C4-2B (cell line): ENCODE data around the gene OTOA.

Experiments used
- H3K27ac ChIP-seq: fragments of 450-650 bp; 2 replicates; pipeline ENCODE4 v1.5.1; 2017
- ZFX ChIP-seq: fragments of 450-650 bp; IDR thresholded peaks from 2 replicates; pipeline ENCODE4 v1.6.1; 2017
- TF ChIP-seq, protein P1 (sequence below): fragments of 450-650 bp; conservative IDR thresholded peaks from 2 replicates; pipeline ENCODE4 v1.5.1; 2017; ENCODE audit warnings: mild to moderate bottlenecking

OTOA gene

DNA sequence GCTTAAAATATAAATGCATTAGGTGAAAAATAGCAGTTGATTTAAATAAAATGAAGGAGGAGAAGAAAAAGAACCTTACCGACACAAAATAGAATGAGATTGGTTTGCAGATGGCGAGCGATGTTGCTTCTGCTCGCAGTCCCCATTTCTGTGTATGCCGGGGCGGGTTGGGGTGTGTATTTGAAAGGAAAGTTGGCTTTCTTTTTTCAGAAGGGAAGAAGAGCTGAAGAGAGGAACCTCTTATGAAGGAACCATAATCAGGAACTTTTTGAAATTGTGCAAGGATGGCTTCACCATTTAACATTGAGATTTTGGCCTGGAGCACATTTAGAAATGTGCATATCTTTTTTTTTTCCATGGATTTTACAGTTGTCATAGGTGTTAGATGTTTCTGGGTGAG is 11.3 kb upstream of the OTOA start, which contains the start of gene IGSF6:
Gene IGSF6 (minus strand): TSS at position 156 of the 400 bp plus-strand sequence. CDS start 10 bp downstream, at position 146.
- H3K27ac ChIP-seq, result no peak within 1 kb of the TSS

GRCh38 chr16:21653571-21653970 is 10.2 kb upstream of the OTOA start:
- TF ChIP-seq, protein P1, sequence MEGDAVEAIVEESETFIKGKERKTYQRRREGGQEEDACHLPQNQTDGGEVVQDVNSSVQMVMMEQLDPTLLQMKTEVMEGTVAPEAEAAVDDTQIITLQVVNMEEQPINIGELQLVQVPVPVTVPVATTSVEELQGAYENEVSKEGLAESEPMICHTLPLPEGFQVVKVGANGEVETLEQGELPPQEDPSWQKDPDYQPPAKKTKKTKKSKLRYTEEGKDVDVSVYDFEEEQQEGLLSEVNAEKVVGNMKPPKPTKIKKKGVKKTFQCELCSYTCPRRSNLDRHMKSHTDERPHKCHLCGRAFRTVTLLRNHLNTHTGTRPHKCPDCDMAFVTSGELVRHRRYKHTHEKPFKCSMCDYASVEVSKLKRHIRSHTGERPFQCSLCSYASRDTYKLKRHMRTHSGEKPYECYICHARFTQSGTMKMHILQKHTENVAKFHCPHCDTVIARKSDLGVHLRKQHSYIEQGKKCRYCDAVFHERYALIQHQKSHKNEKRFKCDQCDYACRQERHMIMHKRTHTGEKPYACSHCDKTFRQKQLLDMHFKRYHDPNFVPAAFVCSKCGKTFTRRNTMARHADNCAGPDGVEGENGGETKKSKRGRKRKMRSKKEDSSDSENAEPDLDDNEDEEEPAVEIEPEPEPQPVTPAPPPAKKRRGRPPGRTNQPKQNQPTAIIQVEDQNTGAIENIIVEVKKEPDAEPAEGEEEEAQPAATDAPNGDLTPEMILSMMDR, result no peak
- no peak for TF ChIP-seq ZFX
- H3K27ac ChIP-seq, result no peak overlapping the region

More for the DNA sequence above, 11.3 kb upstream of the OTOA start, which contains the start of gene IGSF6:
- no peak for TF ChIP-seq ZFX
- TF ChIP-seq, protein P1, result no peak

DNA sequence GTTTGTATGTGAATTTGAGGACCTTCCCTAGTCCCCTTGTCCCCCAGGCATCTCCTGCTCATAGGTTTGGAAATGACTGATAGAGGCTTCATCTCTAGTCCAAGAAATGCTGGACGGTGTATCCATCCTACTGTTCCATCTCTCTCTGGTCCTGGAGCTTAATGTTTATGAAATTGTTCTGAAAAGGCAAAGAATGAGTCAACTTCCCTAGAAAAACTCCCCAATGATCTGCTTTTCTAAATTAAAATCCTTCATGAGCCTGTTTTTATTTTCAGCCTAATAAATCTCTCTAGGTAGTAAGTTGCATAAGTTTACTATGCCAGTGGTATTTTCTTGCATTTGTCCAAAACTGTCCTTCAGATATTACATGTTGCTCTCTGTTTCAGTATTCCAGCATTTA is 9.3 kb upstream of the OTOA start:
- H3K27ac ChIP-seq, result no peak overlapping the region
- TF ChIP-seq, protein P1, result no peak
- no peak for TF ChIP-seq ZFX

DNA sequence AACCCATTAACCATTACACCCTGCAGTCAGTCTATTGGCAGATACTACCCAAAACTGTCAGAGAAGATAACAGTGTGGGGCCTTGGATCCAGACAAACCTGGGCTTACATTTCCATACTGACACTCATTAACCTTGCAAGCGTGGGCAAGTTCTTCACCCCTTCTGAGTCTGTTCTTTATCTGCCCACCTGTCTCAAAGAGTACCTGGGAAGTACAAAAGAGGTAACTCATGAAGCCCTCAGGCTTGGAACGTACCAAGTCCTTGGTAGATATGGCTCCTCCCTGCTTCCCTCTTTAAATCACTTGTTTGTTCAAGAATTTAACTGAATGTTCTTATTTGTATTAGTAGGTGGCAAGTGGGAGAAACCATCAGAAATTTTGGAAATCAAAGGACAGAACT is 8.9 kb upstream of the OTOA start:
- no peak overlapping the region for H3K27ac ChIP-seq
- TF ChIP-seq, protein P1, result no peak
- no peak for TF ChIP-seq ZFX

- H3K27ac ChIP-seq, result no peak overlapping the region
- TF ChIP-seq, protein P1, result peak; percentile 91
- no peak for TF ChIP-seq ZFX
Observed at GRCh38 chr16:21656795-21657768, 6.7 kb upstream of the OTOA start.

DNA sequence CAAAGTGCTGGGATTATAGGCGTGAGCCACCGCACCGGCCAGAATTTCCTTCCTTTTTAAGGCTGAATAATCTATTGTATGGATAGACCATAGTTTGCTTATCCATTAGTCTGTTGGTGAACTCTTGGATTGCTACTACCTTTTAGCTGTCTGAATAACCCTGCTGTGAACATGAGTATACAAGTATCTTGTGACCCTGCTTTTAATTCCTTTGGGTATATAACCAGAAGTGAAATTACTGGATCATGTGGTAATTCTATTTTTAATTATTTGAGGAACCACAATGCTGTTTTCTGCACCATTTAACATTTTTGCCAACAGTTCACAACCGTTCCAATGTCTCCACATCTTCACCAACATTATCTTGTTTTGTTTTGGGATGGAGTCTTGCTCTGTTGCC is 4.6 kb upstream of the OTOA start:
- TF ChIP-seq, protein P1, result no peak
- TF ChIP-seq ZFX, result no peak
- no peak overlapping the region for H3K27ac ChIP-seq

DNA sequence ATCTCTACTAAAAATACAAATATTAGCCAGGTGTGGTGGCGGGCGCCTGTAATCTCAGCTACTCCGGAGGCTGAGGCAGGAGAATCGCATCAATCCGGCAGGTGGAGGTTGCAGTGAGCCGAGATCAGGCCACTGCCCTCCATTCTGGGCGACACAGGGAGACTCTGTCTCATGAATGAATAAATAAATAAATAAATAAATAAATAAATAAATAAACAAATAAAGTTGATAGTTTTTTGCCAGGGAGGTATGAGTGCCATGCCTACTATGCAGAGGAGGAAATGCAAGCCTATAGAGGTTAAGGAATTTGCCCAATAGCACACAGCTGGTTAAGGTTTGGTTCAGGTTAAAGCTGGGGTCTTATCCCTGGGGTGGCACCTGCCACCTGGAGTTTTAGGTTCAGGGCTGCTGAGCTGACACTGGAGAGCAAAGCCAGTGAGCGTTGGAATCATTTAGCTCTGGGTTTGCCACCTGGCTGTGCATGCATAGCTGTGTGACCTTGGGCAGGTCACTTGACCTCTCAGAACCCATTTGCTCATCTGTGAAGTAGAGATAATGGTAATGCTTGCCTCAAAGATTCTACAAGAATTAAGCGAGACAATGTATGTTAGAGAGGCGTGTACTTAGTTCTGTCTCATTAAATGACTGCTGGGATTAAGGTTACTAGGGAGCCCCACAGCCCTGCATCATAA is 1.2 kb downstream of the OTOA start:
- TF ChIP-seq ZFX, result no peak
- TF ChIP-seq, protein P1, result no peak
- no peak overlapping the region for H3K27ac ChIP-seq
